ENCODE results near the gene LTB4R2.
A peak's percentile ranks its signal among the peaks of the same experiment; 100 is the strongest.

LTB4R2 gene

GRCh38 chr14:24339284-24340151 lies 29.6 kb downstream of the LTB4R2 start, which contains the start of gene RIPK3:
RIPK3 (minus strand) TSS chr14:24339991; CDS start chr14:24339826, 165 bp downstream.
- Histone ChIP-seq H2AK5ac (ENCODE audit: low read depth, low read length) (no peak within 1 kb of the TSS), H4K8ac (ENCODE audit: low read depth, low read length) (no peak within 1 kb of the TSS), H3K27me3 (ENCODE audit: control insufficient read depth in 3 of 3, insufficient read depth in 3 of 3, low read depth in 1 of 3, low read length in 3 of 3) (peaks cover 28 to 91% (median 72%) of the 10 kb centered on the region in 3 experiments), H2BK5ac (ENCODE audit: low read length) (no peak within 1 kb of the TSS), H3K14ac (ENCODE audit: low read length) (peak within 1 kb of the TSS; percentile 42), H3K23ac (ENCODE audit: low read depth, low read length, poor library complexity) (peak within 1 kb of the TSS; percentile 36), H3K4ac (ENCODE audit: low read length) (no peak within 1 kb of the TSS), H2BK15ac (ENCODE audit: low read length) (no peak within 1 kb of the TSS), H3K27ac (replicated peaks; ENCODE audit: low read length) (no peak within 1 kb of the TSS), H3K9me3 (replicated peaks in 1 of 2; ENCODE audit: control insufficient read depth in 2 of 2, insufficient read depth in 1 of 2, low read depth in 1 of 2, low read length in 2 of 2) (no peaks in the 10 kb centered on the region), H3K79me1 (ENCODE audit: low read depth, low read length) (no peaks in the 10 kb centered on the region), H2BK12ac (ENCODE audit: low read length) (no peak within 1 kb of the TSS), H3K4me1 (ENCODE audit: control insufficient read depth in 2 of 2, insufficient read depth in 1 of 2, low read depth in 1 of 2, low read length in 2 of 2) (peaks cover 4 to 10% of the 10 kb centered on the region in 2 donors), H2AFZ (ENCODE audit: low read length) (peak within 1 kb of the TSS; percentile 77), H4K91ac (ENCODE audit: low read depth, low read length, poor library complexity) (no peak within 1 kb of the TSS), H2BK120ac (ENCODE audit: low read depth, low read length) (no peak within 1 kb of the TSS), H3K9ac (ENCODE audit: low read depth, low read length, poor library complexity) (peak within 1 kb of the TSS; percentile 72), H3K36me3 (replicated peaks in 1 of 2; ENCODE audit: control insufficient read depth in 2 of 2, insufficient read depth in 2 of 2, low read length in 2 of 2) (no peaks in the 10 kb centered on the region), H3K18ac (ENCODE audit: low read length) (peak within 1 kb of the TSS; percentile 74), H3K4me2 (ENCODE audit: insufficient read depth, low read length, poor library complexity, severe bottlenecking) (peak within 1 kb of the TSS; percentile 66), H3K4me3 (ENCODE audit: low read length in 2 of 2) (peak within 1 kb of the TSS in 1 of 2 donors; percentile 69)
- WGBS, 2 donors (ENCODE audit: extremely low coverage in 2 of 2, insufficient read length in 2 of 2, insufficient replicate concordance in 1 of 2): no CpG with 5 or more reads among the region's 51 CpGs
- no peak for DNase-seq (ENCODE audit: low spot score)

DNA sequence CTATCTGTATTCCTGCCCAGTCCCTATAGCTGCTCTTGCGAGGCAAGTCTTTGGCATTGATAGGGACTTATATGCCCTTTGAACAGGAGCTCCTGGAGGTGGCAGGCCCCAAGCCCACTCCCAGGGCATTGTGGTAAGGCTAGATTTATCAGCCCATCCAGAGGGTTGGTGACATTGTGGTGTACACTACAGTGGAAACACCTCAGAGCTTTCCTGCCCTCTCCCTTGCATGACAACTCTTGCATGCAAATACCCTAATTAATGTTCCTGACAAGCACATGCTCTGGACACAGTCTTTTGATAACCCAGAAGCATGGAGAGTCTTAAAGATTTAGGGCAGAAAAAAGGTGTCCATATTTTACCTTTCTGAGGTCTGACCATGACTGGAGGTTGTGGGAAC lies 30.7 kb downstream of the LTB4R2 start:
- Histone ChIP-seq H3K9ac (ENCODE audit: low read depth, low read length, poor library complexity) (no peak overlapping the region), H2AK5ac (ENCODE audit: low read depth, low read length) (no peak overlapping the region), H3K27ac (replicated peaks; ENCODE audit: low read length) (no peak overlapping the region), H4K91ac (ENCODE audit: low read depth, low read length, poor library complexity) (no peak overlapping the region), H3K79me1 (ENCODE audit: low read depth, low read length) (no peaks in the 10 kb centered on the region), H2BK5ac (ENCODE audit: low read length) (no peak overlapping the region), H3K23ac (ENCODE audit: low read depth, low read length, poor library complexity) (no peak overlapping the region), H2AFZ (ENCODE audit: low read length) (no peak overlapping the region), H3K4ac (ENCODE audit: low read length) (no peak overlapping the region), H3K27me3 (ENCODE audit: control insufficient read depth in 3 of 3, insufficient read depth in 3 of 3, low read depth in 1 of 3, low read length in 3 of 3) (peaks cover 21 to 89% (median 61%) of the 10 kb centered on the region in 3 experiments), H2BK15ac (ENCODE audit: low read length) (no peak overlapping the region), H3K4me2 (ENCODE audit: insufficient read depth, low read length, poor library complexity, severe bottlenecking) (no peak overlapping the region), H3K18ac (ENCODE audit: low read length) (no peak overlapping the region), H3K4me3 (ENCODE audit: low read length in 2 of 2) (no peak overlapping the region), H3K36me3 (replicated peaks in 1 of 2; ENCODE audit: control insufficient read depth in 2 of 2, insufficient read depth in 2 of 2, low read length in 2 of 2) (no peaks in the 10 kb centered on the region), H2BK120ac (ENCODE audit: low read depth, low read length) (no peak overlapping the region), H3K14ac (ENCODE audit: low read length) (no peak overlapping the region), H4K8ac (ENCODE audit: low read depth, low read length) (no peak overlapping the region), H3K9me3 (replicated peaks in 1 of 2; ENCODE audit: control insufficient read depth in 2 of 2, insufficient read depth in 1 of 2, low read depth in 1 of 2, low read length in 2 of 2) (no peaks in the 10 kb centered on the region), H2BK12ac (ENCODE audit: low read length) (no peak overlapping the region), H3K4me1 (ENCODE audit: control insufficient read depth in 2 of 2, insufficient read depth in 1 of 2, low read depth in 1 of 2, low read length in 2 of 2) (peaks cover 4 to 8% of the 10 kb centered on the region in 2 donors)
- no peak for DNase-seq (ENCODE audit: low spot score)
- no CpG with 5 or more reads among the region's 1 CpG for WGBS, 2 donors (ENCODE audit: extremely low coverage in 2 of 2, insufficient read length in 2 of 2, insufficient replicate concordance in 1 of 2)

DNA sequence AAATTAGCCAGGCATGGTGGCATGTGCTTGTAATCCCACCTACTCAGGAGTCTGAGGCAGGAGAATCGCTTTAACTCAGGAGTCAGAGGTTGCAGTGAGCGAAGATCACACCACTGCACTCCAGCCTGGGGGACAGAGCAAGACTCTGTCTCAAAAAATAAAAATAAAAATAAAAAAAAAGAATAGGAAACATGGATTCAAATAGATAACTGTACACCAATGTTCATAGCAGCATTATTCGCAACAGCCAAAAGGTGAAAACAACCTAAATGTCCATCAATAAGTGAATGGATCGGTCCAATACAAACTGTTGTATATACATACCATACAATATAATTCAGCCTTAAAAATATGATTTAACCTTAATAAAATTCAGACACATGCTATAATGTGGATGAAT lies 32.9 kb downstream of the LTB4R2 start:
- Histone ChIP-seq H3K4me3 (ENCODE audit: low read length in 2 of 2) (no peak overlapping the region), H2BK15ac (ENCODE audit: low read length) (no peak overlapping the region), H2BK12ac (ENCODE audit: low read length) (no peak overlapping the region), H3K18ac (ENCODE audit: low read length) (no peak overlapping the region), H3K9ac (ENCODE audit: low read depth, low read length, poor library complexity) (no peak overlapping the region), H3K27me3 (ENCODE audit: control insufficient read depth in 3 of 3, insufficient read depth in 3 of 3, low read depth in 1 of 3, low read length in 3 of 3) (peaks cover 19 to 82% (median 38%) of the 10 kb centered on the region in 3 experiments), H4K91ac (ENCODE audit: low read depth, low read length, poor library complexity) (no peak overlapping the region), H3K23ac (ENCODE audit: low read depth, low read length, poor library complexity) (no peak overlapping the region), H3K9me3 (replicated peaks in 1 of 2; ENCODE audit: control insufficient read depth in 2 of 2, insufficient read depth in 1 of 2, low read depth in 1 of 2, low read length in 2 of 2) (no peaks in the 10 kb centered on the region), H2AFZ (ENCODE audit: low read length) (no peak overlapping the region), H2AK5ac (ENCODE audit: low read depth, low read length) (no peak overlapping the region), H3K27ac (replicated peaks; ENCODE audit: low read length) (no peak overlapping the region), H3K4me1 (ENCODE audit: control insufficient read depth in 2 of 2, insufficient read depth in 1 of 2, low read depth in 1 of 2, low read length in 2 of 2) (peaks cover 4 to 8% of the 10 kb centered on the region in 2 donors), H2BK120ac (ENCODE audit: low read depth, low read length) (no peak overlapping the region), H4K8ac (ENCODE audit: low read depth, low read length) (no peak overlapping the region), H3K36me3 (replicated peaks in 1 of 2; ENCODE audit: control insufficient read depth in 2 of 2, insufficient read depth in 2 of 2, low read length in 2 of 2) (no peaks in the 10 kb centered on the region), H3K14ac (ENCODE audit: low read length) (no peak overlapping the region), H2BK5ac (ENCODE audit: low read length) (no peak overlapping the region), H3K4me2 (ENCODE audit: insufficient read depth, low read length, poor library complexity, severe bottlenecking) (no peak overlapping the region), H3K79me1 (ENCODE audit: low read depth, low read length) (no peaks in the 10 kb centered on the region), H3K4ac (ENCODE audit: low read length) (no peak overlapping the region)
- DNase-seq (ENCODE audit: low spot score): no peak
- no CpG with 5 or more reads among the region's 4 CpGs for WGBS, 2 donors (ENCODE audit: extremely low coverage in 2 of 2, insufficient read length in 2 of 2, insufficient replicate concordance in 1 of 2)

DNA sequence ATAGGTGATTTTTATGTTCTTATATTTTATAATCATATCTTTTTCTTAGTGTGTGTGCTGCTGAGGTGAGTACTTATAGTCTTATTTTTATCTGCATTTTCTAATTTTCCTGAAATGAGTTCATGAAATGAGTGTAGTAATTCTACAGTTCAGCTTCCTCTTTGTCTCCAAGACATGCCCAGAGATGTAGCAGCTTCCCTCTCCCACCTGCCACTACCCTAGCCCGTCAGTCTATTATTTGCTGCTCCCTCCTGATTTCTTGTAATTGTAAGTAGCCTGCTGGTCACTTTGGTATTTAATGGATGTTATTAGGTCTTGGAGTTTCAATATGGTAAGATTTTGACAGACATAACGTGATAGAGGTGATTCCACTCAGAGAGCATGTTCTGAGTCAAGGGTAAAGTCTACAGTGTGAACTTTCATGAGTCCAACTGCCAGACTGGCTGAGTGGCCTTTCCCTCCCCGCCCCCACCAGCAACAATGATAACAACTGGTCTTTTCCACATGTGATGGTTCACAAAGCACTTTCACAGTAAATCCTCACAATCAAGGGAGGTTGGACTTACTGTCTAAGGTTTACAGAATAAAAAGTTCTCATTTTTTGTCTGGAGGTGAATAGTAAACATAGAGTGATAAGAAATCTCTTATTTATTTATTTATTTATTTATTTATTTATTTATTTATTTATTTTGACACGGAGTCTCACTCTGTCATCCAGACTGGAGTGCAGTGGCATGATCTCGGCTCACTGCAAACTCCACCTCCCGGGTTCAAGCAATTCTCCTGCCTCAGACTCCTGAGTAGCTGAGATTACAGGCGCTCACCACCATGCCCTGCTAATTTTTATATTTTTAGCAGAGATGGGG lies 34.1 kb downstream of the LTB4R2 start:
- Histone ChIP-seq H2BK15ac (ENCODE audit: low read length) (no peak overlapping the region), H3K4me1 (ENCODE audit: control insufficient read depth in 2 of 2, insufficient read depth in 1 of 2, low read depth in 1 of 2, low read length in 2 of 2) (peaks cover 4 to 6% of the 10 kb centered on the region in 2 donors), H4K8ac (ENCODE audit: low read depth, low read length) (no peak overlapping the region), H3K9ac (ENCODE audit: low read depth, low read length, poor library complexity) (no peak overlapping the region), H3K36me3 (replicated peaks in 1 of 2; ENCODE audit: control insufficient read depth in 2 of 2, insufficient read depth in 2 of 2, low read length in 2 of 2) (no peaks in the 10 kb centered on the region), H3K27me3 (ENCODE audit: control insufficient read depth in 3 of 3, insufficient read depth in 3 of 3, low read depth in 1 of 3, low read length in 3 of 3) (peaks cover 15 to 77% (median 27%) of the 10 kb centered on the region in 3 experiments), H3K27ac (replicated peaks; ENCODE audit: low read length) (no peak overlapping the region), H2AFZ (ENCODE audit: low read length) (no peak overlapping the region), H3K4me2 (ENCODE audit: insufficient read depth, low read length, poor library complexity, severe bottlenecking) (no peak overlapping the region), H3K4ac (ENCODE audit: low read length) (no peak overlapping the region), H3K18ac (ENCODE audit: low read length) (no peak overlapping the region), H3K79me1 (ENCODE audit: low read depth, low read length) (no peaks in the 10 kb centered on the region), H2BK5ac (ENCODE audit: low read length) (no peak overlapping the region), H2AK5ac (ENCODE audit: low read depth, low read length) (no peak overlapping the region), H3K14ac (ENCODE audit: low read length) (no peak overlapping the region), H3K4me3 (ENCODE audit: low read length in 2 of 2) (no peak overlapping the region), H4K91ac (ENCODE audit: low read depth, low read length, poor library complexity) (no peak overlapping the region), H2BK12ac (ENCODE audit: low read length) (no peak overlapping the region), H3K23ac (ENCODE audit: low read depth, low read length, poor library complexity) (no peak overlapping the region), H3K9me3 (replicated peaks in 1 of 2; ENCODE audit: control insufficient read depth in 2 of 2, insufficient read depth in 1 of 2, low read depth in 1 of 2, low read length in 2 of 2) (no peaks in the 10 kb centered on the region), H2BK120ac (ENCODE audit: low read depth, low read length) (no peak overlapping the region)
- DNase-seq (ENCODE audit: low spot score): no peak
- WGBS, 2 donors (ENCODE audit: extremely low coverage in 2 of 2, insufficient read length in 2 of 2, insufficient replicate concordance in 1 of 2): no CpG with 5 or more reads among the region's 7 CpGs
